GM12878 (cell line): ENCODE measurements around the gene RANBP17. TPM values are rescaled to one million over a fixed set of nuclear protein-coding genes. Genes with fewer than 3 reads are reported as not detected.

ENCODE experiments used
- ATAC-seq: fragments of 200-7000 bp; cut with Tn5 transposase; 3 replicates; pipeline ENCODE4 v1.9.1; 2020; ENCODE audit warnings: mild to moderate bottlenecking, moderate library complexity
- BruUV-seq: library from RNA; stranded (reverse); fragments of 400-500 nt; replicated peaks from 2 replicates; lab custom pipeline; 2021; lab: Mats Ljungman, UMichigan
- CTCF ChIA-PET: fragments of 300-600 bp; sonication (Branson Sonifier 250); formaldehyde crosslinking; extraction: SDS; loops from one replicate; lab custom pipeline; 2021; ENCODE audit warnings: inconsistent platforms; lab: Yijun Ruan, JAX
- POLR2A ChIA-PET: fragments of 350-600 bp; formaldehyde crosslinking; extraction: SDS; loops from one replicate; lab custom pipeline; 2021; ENCODE audit warnings: inconsistent platforms; lab: Charles Lee
- RAD21 ChIA-PET: fragments of 300-600 bp; sonication (Branson Sonifier 250); formaldehyde crosslinking; loops from one replicate; lab custom pipeline; 2023; ENCODE audit warnings: antibody characterized with exemption; ENCODE audit not compliant: unreplicated experiment; lab: Charles Lee
- SMC1A ChIA-PET: fragments of 300-600 bp; sonication (Branson Sonifier 250); formaldehyde crosslinking; loops from one replicate; lab custom pipeline; 2023; ENCODE audit not compliant: unreplicated experiment, uncharacterized antibody; lab: Charles Lee
- DNase-seq: peaks from one replicate; pipeline ENCODE4 v3.0.0-alpha.2; 2011; ENCODE audit warnings: low read depth, low spot score
- FAIRE-seq: peaks from 3 replicates; lab custom pipeline; 2011; peaks lifted over from hg19 to GRCh38; lab: Jason Lieb, UNC
- H2AFZ ChIP-seq: 2 replicates; pipeline ENCODE4 v1.6.0; 2011; ENCODE audit warnings: low read depth, low read length, control low read depth; ENCODE audit not compliant: control insufficient read depth
- H3K27ac ChIP-seq: 2 replicates; pipeline ENCODE4 v1.5.1; 2011; ENCODE audit warnings: control low read depth; ENCODE audit not compliant: control insufficient read depth, insufficient read depth
- H3K27me3 ChIP-seq, 2 experiments: replicated peaks in 1 of 2; 2 replicates each; pipeline versions ENCODE4 v1.6.0 to v1.6.1; 2011; ENCODE audit warnings: low read length in 1 of 2; ENCODE audit not compliant: control insufficient read depth in 2 of 2, insufficient read depth in 2 of 2
- H3K36me3 ChIP-seq, 2 experiments: 2 replicates each; pipeline ENCODE4 v1.5.1; 2011; ENCODE audit warnings: low read length in 1 of 2; ENCODE audit not compliant: control insufficient read depth in 2 of 2, insufficient read depth in 2 of 2
- H3K4me1 ChIP-seq: 2 replicates; pipeline ENCODE4 v1.6.1; 2011; ENCODE audit warnings: mild to moderate bottlenecking, low read length, moderate library complexity, mixed read lengths; ENCODE audit not compliant: control insufficient read depth, insufficient read depth
- H3K4me2 ChIP-seq: 2 replicates; pipeline ENCODE4 v1.6.0; 2011; ENCODE audit warnings: control low read depth; ENCODE audit not compliant: control insufficient read depth, insufficient read depth
- H3K4me3 ChIP-seq: fragments of 200-600 bp; sonication (generic); 2 replicates; pipeline ENCODE4 v1.5.1; 2016
- H3K79me2 ChIP-seq: 2 replicates; pipeline ENCODE4 v1.6.0; 2011; ENCODE audit warnings: low read length; ENCODE audit not compliant: control insufficient read depth, insufficient read depth
- H3K9ac ChIP-seq: 2 replicates; pipeline ENCODE4 v1.8.0; 2011; ENCODE audit warnings: low read length, control low read depth, mixed read lengths; ENCODE audit not compliant: control insufficient read depth, insufficient read depth
- H3K9me3 ChIP-seq: replicated peaks from 3 replicates; pipeline ENCODE4 v1.5.1; 2011; ENCODE audit warnings: mild to moderate bottlenecking, low read length; ENCODE audit not compliant: control insufficient read depth, insufficient read depth
- H4K20me1 ChIP-seq: 2 replicates; pipeline ENCODE4 v1.6.0; 2011; ENCODE audit not compliant: control insufficient read depth, insufficient read depth
- CEBPB ChIP-seq, 2 experiments: fragments of 150-350 bp in 1 of 2; IDR thresholded peaks; 2 replicates each; pipeline ENCODE4 v1.6.1; 2012 to 2014; ENCODE audit warnings: low read depth in 2 of 2, low read length in 2 of 2, borderline replicate concordance in 1 of 2, inconsistent platforms in 1 of 2
- KAT2A ChIP-seq: conservative IDR thresholded peaks from 2 replicates; pipeline ENCODE4 v1.6.1; 2011; ENCODE audit warnings: low read depth, low read length; ENCODE audit not compliant: control insufficient read depth
- SREBF1 ChIP-seq: IDR thresholded peaks from 2 replicates; pipeline ENCODE4 v1.6.1; 2012; ENCODE audit warnings: mild to moderate bottlenecking, low read length
- ZBTB11 ChIP-seq: fragments of 450-650 bp; formaldehyde crosslinking; IDR thresholded peaks from 2 replicates; pipeline ENCODE4 v1.5.0; 2022; ENCODE audit warnings: mild to moderate bottlenecking, missing genetic modification characterization
- ZBTB40 ChIP-seq: fragments of 450-650 bp; IDR thresholded peaks from 2 replicates; pipeline ENCODE4 v1.6.1; 2016; ENCODE audit warnings: mild to moderate bottlenecking, moderate library complexity, borderline replicate concordance
- in situ Hi-C: fragments of 300-500 bp; cut with MboI; formaldehyde crosslinking; loops from 9 replicates; pipeline ENCODE4 v1.14.3; 2018; ENCODE audit warnings: mixed read lengths
- intact Hi-C: fragments of 100-400 bp; cut with micrococcal nuclease; formaldehyde crosslinking; loops from one replicate; pipeline ENCODE4 v1.14.2; 2022; ENCODE audit not compliant: unreplicated experiment
- polyA plus RNA-seq, 11 experiments: library from polyadenylated mRNA; depleted of rRNA in 4 of 11; unstranded in 6 of 11; stranded (reverse) in 5 of 11; fragments of >200 nt; fragmentation: Nextera tagmentation in 4 of 11; fragmentation: Illumina TruSeq in 1 of 11; extraction: Ambion mirVana in 4 of 11; extraction: Trizol in 1 of 11; gene quantifications; 1 replicate in 1 of 11; 2 replicates in 10 of 11; pipeline versions ENCODE4 v1.2.1 to v1.2.3, GENCODE V29; 2011 to 2016; ENCODE audit warnings: inconsistent platforms in 2 of 11, missing spikeins in 2 of 11, low read depth in 1 of 11
- total RNA-seq, 4 experiments: library from RNA; depleted of rRNA in 3 of 4; stranded (reverse); fragments of >200 nt in 3 of 4; fragmentation: Illumina TruSeq in 1 of 4; extraction: Trizol in 1 of 4; gene quantifications; 2 replicates each; pipeline versions ENCODE4 v1.2.1 to v1.2.3, GENCODE V29; 2013 to 2021

RANBP17 gene
- total and polyA plus RNA-seq, 10 of the 15 experiments (the other 5 are each of a cell fraction or from before 2014, with no cell fraction given), result 0.10 TPM; not detected in 9

GRCh38 chr5:171340042-171340441 is 478.2 kb downstream of the RANBP17 start:
- H3K4me1 ChIP-seq, result no peaks in the 10 kb centered on the region
- no peaks in the 10 kb centered on the region for H3K36me3 ChIP-seq
- no peaks in the 10 kb centered on the region for H3K9me3 ChIP-seq
- H3K4me2 ChIP-seq, result no peak overlapping the region
- ATAC-seq (no peak), DNase-seq (no peak), FAIRE-seq (no peak)
- in situ Hi-C loops (loop anchor here (5.0 kb wide), 1 partner anchor 593 kb away; no protein-coding TSS in a partner anchor), intact Hi-C loops (loop anchor here (5.0 kb wide), 2 partner anchors 533 to 598 kb away; no protein-coding TSS in a partner anchor)
- BruUV-seq, result no TSS peak
- no peak overlapping the region for H3K4me3 ChIP-seq
- SMC1A ChIA-PET, result interaction anchor here (1.6 to 1.9 kb wide), 2 partner anchors 13 to 67 kb away, joined by 3 to 6 read pairs; no protein-coding TSS in a partner anchor
- RAD21 ChIA-PET, result interaction anchor here (0.7 kb wide), 1 partner anchor 133 kb away, joined by 4 read pairs; no protein-coding TSS in a partner anchor
- no peak for TF ChIP-seq KAT2A
- TF ChIP-seq CEBPB (IDR thresholded peaks at IDR 0.05; ENCODE audit: borderline replicate concordance in 1 of 2, low read depth in 2 of 2, low read length in 2 of 2), result no peak
- TF ChIP-seq ZBTB11 (CRISPR knock-in tag), result no peak
- TF ChIP-seq SREBF1, result no peak
- no peak for TF ChIP-seq ZBTB40
- CTCF ChIA-PET, result interaction anchor here (0.9 to 3.9 kb wide), 3 partner anchors 11 to 134 kb away, joined by 3 to 21 read pairs (median 3); no protein-coding TSS in a partner anchor
- no peaks in the 10 kb centered on the region for H3K79me2 ChIP-seq
- no peak overlapping the region for H3K27ac ChIP-seq
- H2AFZ ChIP-seq, result no peak overlapping the region
- peaks cover 3% of the 10 kb centered on the region in 2 experiments; a peak in 3 of 4 replicates for H3K27me3 ChIP-seq
- H3K9ac ChIP-seq, result no peak overlapping the region
- POLR2A ChIA-PET, result no interaction called here
- no peaks in the 10 kb centered on the region for H4K20me1 ChIP-seq
